Activated T-cell treated with anti-CD3 and anti-CD28 coated beads for 4 hours (primary cell): ENCODE results near the gene PLD6.

Experiments
- DNase-seq: peaks from one replicate; pipeline ENCODE4 v3.0.0-alpha.2; 2020

Gene PLD6

GRCh38 chr17:17152385-17152784 lies 53.7 kb downstream of the PLD6 start:
- no peak for DNase-seq

GRCh38 chr17:17151962-17152361 lies 54.2 kb downstream of the PLD6 start:
- no peak for DNase-seq

- no peak for DNase-seq
These were observed 54.6 kb downstream of the PLD6 start for GRCh38 chr17:17151541-17151940.

- no peak for DNase-seq
These were observed 55.1 kb downstream of the PLD6 start for GRCh38 chr17:17151055-17151454.
